PC-9 (cell line): Measurements from ENCODE around the gene VPS13D. TPM values are rescaled to one million over a fixed set of nuclear protein-coding genes. Genes with fewer than 3 reads are reported as not detected.

Experiments
- BruUV-seq: library from RNA; stranded (reverse); fragments of 400-500 nt; replicated peaks from 2 replicates; lab custom pipeline; 2021; lab: Mats Ljungman, UMichigan
- CTCF ChIA-PET: fragments of 300-600 bp; sonication (Branson Sonifier 250); formaldehyde crosslinking; loops from one replicate; lab custom pipeline; 2022; ENCODE audit warnings: antibody characterized with exemption; lab: Charles Lee
- POLR2A ChIA-PET: fragments of 300-600 bp; sonication (Branson Sonifier 250); formaldehyde crosslinking; loops from one replicate; lab custom pipeline; 2022; ENCODE audit warnings: antibody characterized with exemption; ENCODE audit not compliant: unreplicated experiment; lab: Charles Lee
- DNase-seq, 2 experiments: peaks; one replicate each; pipeline versions ENCODE4 v3.0.0 to v3.0.0-alpha.2; 2015 to 2022; ENCODE audit warnings: mixed read lengths in 1 of 2
- H2AFZ ChIP-seq: fragments of 200-600 bp; sonication (generic); 2 replicates; pipeline ENCODE4 v1.8.1; 2017; ENCODE audit warnings: antibody characterized with exemption
- H3F3A ChIP-seq: fragments of 200-600 bp; sonication (generic); 2 replicates; pipeline ENCODE4 v1.8.1; 2017; ENCODE audit warnings: antibody characterized with exemption, mild to moderate bottlenecking, low read depth; ENCODE audit not compliant: insufficient read depth
- H3K27ac ChIP-seq: fragments of 200-600 bp; sonication (generic); 2 replicates; pipeline ENCODE4 v1.6.1; 2016; ENCODE audit warnings: mixed run types
- H3K27me3 ChIP-seq: fragments of 200-600 bp; sonication (generic); 2 replicates; pipeline ENCODE4 v1.6.1; 2016; ENCODE audit warnings: low read depth, mixed run types; ENCODE audit not compliant: insufficient read depth
- H3K36me3 ChIP-seq: fragments of 200-600 bp; sonication (generic); 2 replicates; pipeline ENCODE4 v1.6.1; 2016; ENCODE audit warnings: low read depth, mixed run types
- H3K4me1 ChIP-seq: fragments of 200-600 bp; sonication (generic); replicated peaks from 2 replicates; pipeline ENCODE4 v1.6.1; 2016; ENCODE audit warnings: mixed run types; ENCODE audit not compliant: insufficient read depth
- H3K4me2 ChIP-seq: fragments of 200-600 bp; sonication (generic); 2 replicates; pipeline ENCODE4 v1.6.1; 2017; ENCODE audit warnings: mixed run types
- H3K4me3 ChIP-seq: fragments of 200-600 bp; sonication (generic); 2 replicates; pipeline ENCODE4 v1.6.1; 2016; ENCODE audit warnings: mixed run types
- H3K79me2 ChIP-seq: fragments of 200-600 bp; sonication (generic); 2 replicates; pipeline ENCODE4 v1.6.1; 2017; ENCODE audit warnings: low read depth, mixed run types
- H3K9me2 ChIP-seq: fragments of 200-600 bp; sonication (generic); 2 replicates; pipeline ENCODE4 v1.8.1; 2017; ENCODE audit warnings: mild to moderate bottlenecking; ENCODE audit not compliant: insufficient read depth
- H3K9me3 ChIP-seq: fragments of 200-600 bp; sonication (generic); 2 replicates; pipeline ENCODE4 v1.8.1; 2016; ENCODE audit warnings: low read depth; ENCODE audit not compliant: insufficient read depth
- H4K20me1 ChIP-seq: fragments of 200-600 bp; sonication (generic); 2 replicates; pipeline ENCODE4 v1.8.1; 2017; ENCODE audit not compliant: insufficient read depth
- CTCF ChIP-seq: fragments of 200-600 bp; sonication (generic); conservative IDR thresholded peaks from 2 replicates; pipeline ENCODE4 v1.6.1; 2017; ENCODE audit warnings: mixed run types, antibody characterized with exemption, mild to moderate bottlenecking, moderate library complexity
- EZH2 ChIP-seq: fragments of 200-600 bp; sonication (generic); IDR thresholded peaks from 2 replicates; pipeline ENCODE4 v1.8.0; 2017; ENCODE audit warnings: antibody characterized with exemption, low read depth
- intact Hi-C: fragments of 100-400 bp; cut with micrococcal nuclease; formaldehyde crosslinking; loops from one replicate; pipeline ENCODE4 v1.10.0; 2022; ENCODE audit not compliant: unreplicated experiment
- total RNA-seq: library from RNA; stranded (reverse); gene quantifications from 2 replicates; pipeline ENCODE4 v1.2.3, GENCODE V29; 2021

Gene VPS13D
- total RNA-seq, 1 experiment from 2014 or later, result 36.2 TPM

- no TSS peak for BruUV-seq
- Histone ChIP-seq H3K4me3 (no peak overlapping the region), H3K9me2 (no peaks in the 10 kb centered on the region), H3K27me3 (no peaks in the 10 kb centered on the region), H3K27ac (no peak overlapping the region), H3F3A (no peaks in the 10 kb centered on the region), H3K4me2 (no peak overlapping the region), H3K4me1 (no peaks in the 10 kb centered on the region), H3K79me2 (no peaks in the 10 kb centered on the region), H3K9me3 (no peaks in the 10 kb centered on the region), H3K36me3 (no peaks in the 10 kb centered on the region), H4K20me1 (no peaks in the 10 kb centered on the region), H2AFZ (no peak overlapping the region)
- DNase-seq, result no peak
- POLR2A ChIA-PET, result no interaction called here
- TF ChIP-seq CTCF (no peak), EZH2 (no peak)
- CTCF ChIA-PET, result no interaction called here
- intact Hi-C loops, result no loop called here
These were observed 276.8 kb downstream of the VPS13D start for GRCh38 chr1:12506281-12507280.

- intact Hi-C loops, result no loop called here
- Histone ChIP-seq H3K9me3 (no peaks in the 10 kb centered on the region), H3K4me1 (no peaks in the 10 kb centered on the region), H3K4me2 (no peak overlapping the region), H3K27me3 (no peaks in the 10 kb centered on the region), H3K27ac (no peak overlapping the region), H2AFZ (no peak overlapping the region), H3K4me3 (no peak overlapping the region), H3K79me2 (no peaks in the 10 kb centered on the region), H3K36me3 (no peaks in the 10 kb centered on the region), H3F3A (no peaks in the 10 kb centered on the region), H3K9me2 (no peaks in the 10 kb centered on the region), H4K20me1 (no peaks in the 10 kb centered on the region)
- POLR2A ChIA-PET, result no interaction called here
- CTCF ChIA-PET, result interaction anchor here (0.6 kb wide), 1 partner anchor 573 kb away, joined by 8 read pairs; no protein-coding TSS in a partner anchor
- BruUV-seq, result no TSS peak
- DNase-seq, result no peak
- TF ChIP-seq CTCF (no peak), EZH2 (no peak)
These were observed 277.8 kb downstream of the VPS13D start for GRCh38 chr1:12507631-12508030.

- no peaks in the 10 kb centered on the region for H3K79me2 ChIP-seq
- H4K20me1 ChIP-seq, result no peaks in the 10 kb centered on the region
- H2AFZ ChIP-seq, result no peak overlapping the region
- no peaks in the 10 kb centered on the region for H3K9me3 ChIP-seq
- TF ChIP-seq EZH2, result no peak
- TF ChIP-seq CTCF, result no peak
- no peaks in the 10 kb centered on the region for H3K27me3 ChIP-seq
- no peaks in the 10 kb centered on the region for H3K4me1 ChIP-seq
- no peak for DNase-seq
- ChIA-PET POLR2A (no interaction called here), CTCF (no interaction called here)
- no peak overlapping the region for H3K4me2 ChIP-seq
- BruUV-seq, result no TSS peak
- intact Hi-C loops, result no loop called here
- no peaks in the 10 kb centered on the region for H3K9me2 ChIP-seq
- no peaks in the 10 kb centered on the region for H3F3A ChIP-seq
- no peak overlapping the region for H3K27ac ChIP-seq
- H3K36me3 ChIP-seq, result no peaks in the 10 kb centered on the region
- no peak overlapping the region for H3K4me3 ChIP-seq
These were observed 279.0 kb downstream of the VPS13D start for GRCh38 chr1:12508849-12509248.
